HS-5 (cell line): ENCODE data around the gene IGFBP2.

Experiments used
- DNase-seq: peaks from one replicate; pipeline ENCODE4 v3.0.0-alpha.2; 2012; ENCODE audit warnings: low read depth

The IGFBP2 gene

GRCh38 chr2:216701544-216701943 lies 68.3 kb downstream of the IGFBP2 start:
- DNase-seq, result no peak

- no peak for DNase-seq
Observed at GRCh38 chr2:216702756-216703155, 69.5 kb downstream of the IGFBP2 start.

GRCh38 chr2:216710551-216711301 lies 77.5 kb downstream of the IGFBP2 start:
- DNase-seq, result no peak

GRCh38 chr2:216711348-216711747 lies 78.1 kb downstream of the IGFBP2 start:
- DNase-seq, result no peak

GRCh38 chr2:216713691-216714336 lies 80.6 kb downstream of the IGFBP2 start:
- DNase-seq, result peak; percentile 93
